ENCODE measurements around the gene MYH13.
"Not testable (repeated sequence)": the region's sequence is repeated elsewhere in the genome, so short reads cannot be mapped to it uniquely, and the experiment has no call there.

Gene MYH13

GRCh38 chr17:10295728-10296343, 77.0 kb downstream of the MYH13 start:
- DNase-seq: no peak

GRCh38 chr17:10294180-10294579, 78.6 kb downstream of the MYH13 start:
- DNase-seq: no peak

- DNase-seq: no peak
Observed at GRCh38 chr17:10292057-10292937, 80.5 kb downstream of the MYH13 start.

- DNase-seq: not testable (repeated sequence)
Observed at GRCh38 chr17:10291576-10291975, 81.2 kb downstream of the MYH13 start.

- DNase-seq: no peak
Observed at GRCh38 chr17:10290041-10290440, 82.8 kb downstream of the MYH13 start.

- DNase-seq: no peak
Observed at GRCh38 chr17:10286324-10286723, 86.5 kb downstream of the MYH13 start.

GRCh38 chr17:10285896-10286295, 86.9 kb downstream of the MYH13 start:
- DNase-seq: no peak

- DNase-seq: no peak
Observed at GRCh38 chr17:10280068-10280467, 92.7 kb downstream of the MYH13 start.

GRCh38 chr17:10278218-10278617, 94.6 kb downstream of the MYH13 start:
- no peak for DNase-seq

- DNase-seq: no peak
Observed at GRCh38 chr17:10276436-10276835, 96.4 kb downstream of the MYH13 start.

GRCh38 chr17:10275418-10275817, 97.4 kb downstream of the MYH13 start:
- no peak for DNase-seq

- no peak for DNase-seq
Observed at GRCh38 chr17:10271106-10271562, 101.7 kb downstream of the MYH13 start.

GRCh38 chr17:10270258-10270657, 102.5 kb downstream of the MYH13 start:
- no peak for DNase-seq

- no peak for DNase-seq
Observed at GRCh38 chr17:10268005-10268404, 104.8 kb downstream of the MYH13 start.

GRCh38 chr17:10266296-10266876, 106.4 kb downstream of the MYH13 start:
- DNase-seq: no peak

- no peak for DNase-seq
Observed at GRCh38 chr17:10265100-10265810, 107.6 kb downstream of the MYH13 start.

GRCh38 chr17:10264051-10264450, 108.8 kb downstream of the MYH13 start:
- DNase-seq: no peak

GRCh38 chr17:10262451-10262850, 110.4 kb downstream of the MYH13 start:
- DNase-seq: no peak

GRCh38 chr17:10261098-10261497, 111.7 kb downstream of the MYH13 start:
- DNase-seq: no peak

- DNase-seq: no peak
Observed at GRCh38 chr17:10251212-10251948, 121.4 kb downstream of the MYH13 start.
